IPS-20b (cell line): ENCODE results near the gene SPPL2B.

Experiments used
- H3K27ac ChIP-seq: one replicate; pipeline ENCODE4 v1.5.1; 2013; ENCODE audit warnings: low read length
- H3K27me3 ChIP-seq: 2 replicates; pipeline ENCODE4 v1.6.1; 2013; ENCODE audit warnings: mild to moderate bottlenecking, low read length, inconsistent platforms; ENCODE audit not compliant: insufficient read depth
- H3K36me3 ChIP-seq: 2 replicates; pipeline ENCODE4 v1.6.1; 2013; ENCODE audit warnings: low read depth, mild to moderate bottlenecking, inconsistent platforms, low read length, moderate library complexity; ENCODE audit not compliant: insufficient read depth
- H3K4me1 ChIP-seq: 2 replicates; pipeline ENCODE4 v1.6.1; 2013; ENCODE audit warnings: mild to moderate bottlenecking, control low read depth, inconsistent platforms, low read length, moderate library complexity; ENCODE audit not compliant: insufficient read depth
- H3K4me3 ChIP-seq: 2 replicates; pipeline ENCODE4 v1.5.1; 2013; ENCODE audit warnings: mild to moderate bottlenecking, low read length, inconsistent platforms
- H3K9ac ChIP-seq: 2 replicates; pipeline ENCODE4 v1.6.1; 2013; ENCODE audit warnings: low read depth, mild to moderate bottlenecking, inconsistent platforms, low read length, moderate library complexity
- H3K9me3 ChIP-seq: 2 replicates; pipeline ENCODE4 v1.6.1; 2013; ENCODE audit warnings: mild to moderate bottlenecking, low read depth, low read length, inconsistent platforms; ENCODE audit not compliant: insufficient read depth

SPPL2B gene

GRCh38 chr19:2353887-2354592 is 25.6 kb downstream of the SPPL2B start:
- no peak overlapping the region for H3K27ac ChIP-seq
- no peak overlapping the region for H3K4me3 ChIP-seq
- peaks cover 7% of the 10 kb centered on the region for H3K36me3 ChIP-seq
- H3K4me1 ChIP-seq: no peaks in the 10 kb centered on the region
- no peaks in the 10 kb centered on the region for H3K9me3 ChIP-seq
- H3K9ac ChIP-seq: no peak overlapping the region
- H3K27me3 ChIP-seq: peaks cover 11% of the 10 kb centered on the region

GRCh38 chr19:2354670-2355069 is 26.2 kb downstream of the SPPL2B start:
- Histone ChIP-seq H3K36me3 (peaks cover 7% of the 10 kb centered on the region), H3K4me1 (no peaks in the 10 kb centered on the region), H3K9me3 (no peaks in the 10 kb centered on the region), H3K27me3 (peaks cover 18% of the 10 kb centered on the region), H3K4me3 (no peak overlapping the region), H3K27ac (no peak overlapping the region), H3K9ac (no peak overlapping the region)

GRCh38 chr19:2355168-2356035 is 26.9 kb downstream of the SPPL2B start:
- H3K36me3 ChIP-seq: no peaks in the 10 kb centered on the region; the same call in 1 of the 2 replicates
- no peak overlapping the region for H3K9ac ChIP-seq
- peaks cover 25% of the 10 kb centered on the region for H3K27me3 ChIP-seq
- no peak overlapping the region for H3K4me3 ChIP-seq
- H3K4me1 ChIP-seq: no peaks in the 10 kb centered on the region
- H3K9me3 ChIP-seq: no peaks in the 10 kb centered on the region
- no peak overlapping the region for H3K27ac ChIP-seq

GRCh38 chr19:2356036-2356646 is 27.7 kb downstream of the SPPL2B start:
- Histone ChIP-seq H3K4me1 (no peaks in the 10 kb centered on the region), H3K9me3 (no peaks in the 10 kb centered on the region), H3K9ac (no peak overlapping the region), H3K27ac (no peak overlapping the region), H3K27me3 (peaks cover 30% of the 10 kb centered on the region), H3K4me3 (no peak overlapping the region), H3K36me3 (no peaks in the 10 kb centered on the region)

- Histone ChIP-seq H3K4me1 (no peaks in the 10 kb centered on the region), H3K27ac (no peak overlapping the region), H3K9me3 (no peaks in the 10 kb centered on the region), H3K36me3 (no peaks in the 10 kb centered on the region), H3K4me3 (no peak overlapping the region), H3K9ac (no peak overlapping the region), H3K27me3 (peaks cover 37% of the 10 kb centered on the region)
These were observed 29.1 kb downstream of the SPPL2B start for GRCh38 chr19:2357279-2358206.

GRCh38 chr19:2358548-2359173 is 30.2 kb downstream of the SPPL2B start:
- H3K27me3 ChIP-seq: peaks cover 37% of the 10 kb centered on the region
- no peak overlapping the region for H3K9ac ChIP-seq
- no peak overlapping the region for H3K27ac ChIP-seq
- H3K4me1 ChIP-seq: no peaks in the 10 kb centered on the region
- H3K4me3 ChIP-seq: no peak overlapping the region
- no peaks in the 10 kb centered on the region for H3K9me3 ChIP-seq
- H3K36me3 ChIP-seq: no peaks in the 10 kb centered on the region

- Histone ChIP-seq H3K4me3 (peak within 1 kb of the TSS; percentile 29; the same call in 1 of the 2 replicates), H3K9ac (no peak within 1 kb of the TSS)
These were observed 31.7 kb downstream of the SPPL2B start, which contains the start of gene TMPRSS9 for GRCh38 chr19:2359992-2360685. Gene TMPRSS9 (plus strand): TSS chr19:2360265. CDS start chr19:2389786, 29,521 bp downstream.

GRCh38 chr19:2360833-2361232 is 32.3 kb downstream of the SPPL2B start:
- Histone ChIP-seq H3K9me3 (no peaks in the 10 kb centered on the region), H3K27ac (no peak overlapping the region), H3K27me3 (peaks cover 37% of the 10 kb centered on the region), H3K4me1 (no peaks in the 10 kb centered on the region), H3K9ac (no peak overlapping the region), H3K4me3 (no peak overlapping the region), H3K36me3 (no peaks in the 10 kb centered on the region)

More at GRCh38 chr19:2359992-2360685, 31.7 kb downstream of the SPPL2B start, which contains the start of gene TMPRSS9:
- Histone ChIP-seq H3K36me3 (no peaks in the 10 kb centered on the region), H3K27me3 (peaks cover 37% of the 10 kb centered on the region), H3K27ac (no peak within 1 kb of the TSS), H3K4me1 (no peaks in the 10 kb centered on the region), H3K9me3 (no peaks in the 10 kb centered on the region)

GRCh38 chr19:2361246-2362045 is 33.0 kb downstream of the SPPL2B start:
- Histone ChIP-seq H3K4me3 (no peak overlapping the region), H3K27ac (no peak overlapping the region), H3K9me3 (no peaks in the 10 kb centered on the region), H3K4me1 (no peaks in the 10 kb centered on the region), H3K36me3 (no peaks in the 10 kb centered on the region), H3K27me3 (peaks cover 37% of the 10 kb centered on the region), H3K9ac (no peak overlapping the region)
